Measurements from ENCODE around the gene LUM.
"Not testable (repeated sequence)": the region's sequence is repeated elsewhere in the genome, so short reads cannot be mapped to it uniquely, and the experiment has no call there.

Gene LUM

GRCh38 chr12:91109148-91109564, 2.1 kb downstream of the LUM start:
- DNase-seq, result peak; percentile 16

- no peak for DNase-seq
These were observed 3.0 kb downstream of the LUM start for GRCh38 chr12:91108196-91108755.

GRCh38 chr12:91106283-91106682, 5.0 kb downstream of the LUM start:
- DNase-seq, result no peak

- DNase-seq, result no peak
These were observed 5.5 kb downstream of the LUM start for GRCh38 chr12:91105807-91106206.

GRCh38 chr12:91104812-91105466, 6.4 kb downstream of the LUM start:
- DNase-seq, result no peak

GRCh38 chr12:91103624-91104023, 7.7 kb downstream of the LUM start:
- DNase-seq, result no peak

GRCh38 chr12:91103101-91103500, 8.2 kb downstream of the LUM start:
- no peak for DNase-seq

- no peak for DNase-seq
These were observed 10.4 kb downstream of the LUM start for GRCh38 chr12:91100906-91101305.

- DNase-seq, result no peak
These were observed 11.5 kb downstream of the LUM start for GRCh38 chr12:91099836-91100235.

GRCh38 chr12:91099341-91099740, 12.0 kb downstream of the LUM start:
- no peak for DNase-seq

GRCh38 chr12:91098941-91099340, 12.4 kb downstream of the LUM start:
- DNase-seq, result no peak

- no peak for DNase-seq
These were observed 12.8 kb downstream of the LUM start for GRCh38 chr12:91098461-91098860.

GRCh38 chr12:91094957-91095356, 16.3 kb downstream of the LUM start:
- no peak for DNase-seq

- DNase-seq, result no peak
These were observed 17.1 kb downstream of the LUM start for GRCh38 chr12:91094032-91094662.

- no peak for DNase-seq
These were observed 18.0 kb downstream of the LUM start for GRCh38 chr12:91093341-91093740.

GRCh38 chr12:91091916-91092715, 19.2 kb downstream of the LUM start:
- no peak for DNase-seq

GRCh38 chr12:91089953-91090352, 21.3 kb downstream of the LUM start:
- not testable (repeated sequence) for DNase-seq

GRCh38 chr12:91080041-91080440, 31.3 kb downstream of the LUM start:
- no peak for DNase-seq

GRCh38 chr12:91078501-91078900, 32.8 kb downstream of the LUM start:
- no peak for DNase-seq

- no peak for DNase-seq
These were observed 33.9 kb downstream of the LUM start for GRCh38 chr12:91077228-91077954.

- DNase-seq, result no peak
These were observed 36.4 kb downstream of the LUM start for GRCh38 chr12:91074851-91075250.

- DNase-seq, result no peak
These were observed 37.1 kb downstream of the LUM start for GRCh38 chr12:91074154-91074709.

GRCh38 chr12:91073426-91073825, 37.9 kb downstream of the LUM start:
- DNase-seq, result no peak

All from activated naive CD4-positive, alpha-beta T cell treated with anti-CD3 and anti-CD28 coated beads, Interleukin-2, amount 50 U/mL, for 16 hours (primary cell).